GM21786 (cell line): ENCODE data around the gene SLIT3.
"Not testable (repeated sequence)": the region's sequence is repeated elsewhere in the genome, so short reads cannot be mapped to it uniquely, and the experiment has no call there.

ENCODE experiments used
- ATAC-seq: cut with Tn5 transposase; IDR thresholded peaks from one replicate; pipeline ENCODE4 v1.9.1; 2021; ENCODE audit not compliant: unreplicated experiment

SLIT3 gene

DNA sequence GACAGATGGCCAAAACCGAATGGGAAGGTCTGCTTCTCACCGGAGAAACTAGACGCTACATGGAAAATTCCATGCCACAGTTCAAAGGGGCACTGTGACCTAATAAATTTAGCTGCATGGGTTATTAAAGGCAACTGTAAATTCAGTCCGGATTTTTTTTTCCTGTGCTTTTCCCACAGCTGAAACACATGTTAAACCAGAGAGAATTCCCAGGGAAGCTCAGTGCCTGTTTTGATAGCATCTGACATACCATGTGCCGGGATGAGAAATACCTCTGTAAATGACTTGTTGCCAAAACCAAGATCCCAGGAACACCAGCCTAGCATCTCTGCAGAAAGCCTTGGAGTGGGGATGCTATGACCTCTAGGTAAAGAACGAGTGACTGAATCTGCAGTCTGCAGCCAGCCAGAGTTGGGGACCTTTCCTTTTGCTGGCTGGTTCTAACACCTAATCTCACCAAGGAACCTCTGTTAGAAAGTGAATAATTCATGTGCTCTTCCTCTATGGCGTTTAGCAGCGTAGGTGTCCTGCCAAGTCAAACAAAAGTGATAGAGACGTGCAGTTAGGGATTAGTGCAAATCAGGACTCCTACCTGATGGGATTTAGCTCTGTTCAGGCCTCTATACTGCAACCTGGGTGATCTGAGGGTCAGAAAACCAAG, 77.9 kb downstream of the SLIT3 start:
- no peak for ATAC-seq

GRCh38 chr5:169221519-169221918, 79.4 kb downstream of the SLIT3 start:
- no peak for ATAC-seq

GRCh38 chr5:169219961-169220360, 81.0 kb downstream of the SLIT3 start:
- ATAC-seq: no peak

GRCh38 chr5:169219351-169219750, 81.6 kb downstream of the SLIT3 start:
- no peak for ATAC-seq

DNA sequence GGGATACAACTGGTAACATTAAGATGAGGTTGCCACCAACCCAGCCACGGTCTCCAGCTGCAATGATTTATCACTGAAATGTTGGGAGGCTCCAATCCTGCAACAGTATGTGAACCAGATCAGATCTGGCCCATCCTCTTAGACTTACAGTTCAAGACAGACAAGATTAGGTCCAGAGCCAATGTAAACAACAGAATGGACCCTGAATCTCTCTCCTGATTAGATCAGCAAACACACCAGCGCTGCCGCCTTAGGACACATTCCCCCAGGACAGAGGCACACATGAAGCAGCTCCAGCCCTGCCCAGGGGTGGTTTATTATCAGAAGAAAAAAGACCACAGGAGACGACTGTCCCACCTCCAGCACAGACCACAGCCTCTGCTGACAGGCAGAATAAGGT, 82.1 kb downstream of the SLIT3 start:
- no peak for ATAC-seq

DNA sequence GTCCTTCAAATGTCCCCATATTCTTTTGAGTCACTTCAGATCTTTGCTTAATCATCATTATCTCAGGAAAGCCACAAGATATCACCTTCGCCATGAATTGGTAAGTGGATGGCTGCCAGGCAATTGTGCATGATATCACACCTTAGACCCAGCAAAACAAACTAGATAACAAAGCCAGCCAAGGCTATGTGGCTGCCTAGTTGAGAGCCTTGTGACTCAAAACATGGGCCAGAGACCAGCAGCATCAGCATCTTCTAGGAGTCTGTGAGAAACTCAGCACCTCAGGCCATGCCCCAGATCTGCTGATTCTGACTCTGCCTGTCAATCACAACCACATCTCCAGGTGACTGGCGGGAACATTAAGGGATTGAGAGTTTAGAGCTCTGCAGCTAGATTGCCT, 82.8 kb downstream of the SLIT3 start:
- no peak for ATAC-seq

DNA sequence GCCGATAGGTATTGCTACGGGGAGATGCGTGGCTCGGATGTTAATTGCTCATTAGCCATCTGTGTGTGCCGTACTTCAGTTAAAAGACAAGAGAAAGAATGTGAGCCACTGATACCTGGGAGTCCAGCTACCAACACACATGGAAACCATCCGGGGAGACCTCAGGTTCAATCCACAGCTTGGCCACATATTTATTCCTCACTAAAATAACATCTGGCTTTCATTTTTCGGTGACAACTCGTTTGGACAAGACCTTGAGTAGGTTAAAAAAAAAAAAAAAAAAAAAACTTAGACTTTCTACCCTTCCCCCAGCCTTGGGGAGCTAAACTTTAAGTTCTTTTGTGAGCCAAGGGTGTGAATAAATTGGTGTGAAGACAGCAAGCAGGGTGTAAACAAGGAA, 84.1 kb downstream of the SLIT3 start:
- no peak for ATAC-seq

DNA sequence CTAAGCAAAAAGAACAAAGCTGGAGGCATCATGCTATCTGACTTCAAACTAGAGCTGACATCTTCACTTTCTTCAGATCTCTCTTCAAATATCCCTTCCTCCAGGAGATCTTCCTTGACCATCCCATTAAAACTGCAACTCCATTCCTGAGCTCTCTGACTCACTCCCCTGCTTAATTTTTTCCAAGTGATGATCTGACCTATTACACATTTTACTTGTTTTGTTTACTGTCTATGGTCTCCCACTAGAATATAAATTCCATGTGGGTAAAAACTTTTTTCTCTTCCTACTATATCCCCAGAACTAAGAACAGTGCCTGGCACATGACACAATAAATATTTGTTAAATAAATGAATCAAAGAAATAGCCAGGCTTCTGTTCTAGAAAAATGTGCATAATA, 87.5 kb downstream of the SLIT3 start:
- no peak for ATAC-seq

- not testable (repeated sequence) for ATAC-seq
Measured at GRCh38 chr5:169211761-169212160, 89.2 kb downstream of the SLIT3 start.

GRCh38 chr5:169204788-169205400, 96.0 kb downstream of the SLIT3 start:
- no peak for ATAC-seq

GRCh38 chr5:169202969-169203368, 98.0 kb downstream of the SLIT3 start:
- no peak for ATAC-seq

GRCh38 chr5:169201597-169201996, 99.3 kb downstream of the SLIT3 start:
- no peak for ATAC-seq

GRCh38 chr5:169200125-169200778, 100.7 kb downstream of the SLIT3 start:
- no peak for ATAC-seq

DNA sequence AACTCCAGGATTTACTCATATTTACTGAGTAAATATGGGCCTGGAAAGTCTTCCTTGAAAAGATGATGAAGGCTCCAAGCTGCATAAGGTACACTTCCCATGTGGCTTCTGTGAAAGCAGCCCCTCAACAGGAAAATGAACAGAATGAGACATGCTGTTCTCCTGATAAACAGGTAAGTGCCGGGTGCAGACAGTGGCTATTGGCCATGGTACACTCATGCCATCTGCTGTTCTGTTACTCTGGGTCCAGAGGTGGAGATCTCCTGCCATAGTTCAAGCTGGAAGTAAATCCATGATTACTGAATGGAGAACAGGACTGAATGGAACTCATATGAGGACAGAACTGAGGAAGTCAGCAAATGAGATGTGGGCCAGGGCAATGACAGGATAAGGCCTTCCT, 103.6 kb downstream of the SLIT3 start:
- ATAC-seq: no peak

GRCh38 chr5:169196059-169196458, 104.9 kb downstream of the SLIT3 start:
- no peak for ATAC-seq

- ATAC-seq: no peak
Measured at GRCh38 chr5:169195601-169196000, 105.3 kb downstream of the SLIT3 start.

- ATAC-seq: no peak
Measured at GRCh38 chr5:169192536-169192935, 108.4 kb downstream of the SLIT3 start.

GRCh38 chr5:169190849-169191248, 110.1 kb downstream of the SLIT3 start:
- ATAC-seq: no peak

DNA sequence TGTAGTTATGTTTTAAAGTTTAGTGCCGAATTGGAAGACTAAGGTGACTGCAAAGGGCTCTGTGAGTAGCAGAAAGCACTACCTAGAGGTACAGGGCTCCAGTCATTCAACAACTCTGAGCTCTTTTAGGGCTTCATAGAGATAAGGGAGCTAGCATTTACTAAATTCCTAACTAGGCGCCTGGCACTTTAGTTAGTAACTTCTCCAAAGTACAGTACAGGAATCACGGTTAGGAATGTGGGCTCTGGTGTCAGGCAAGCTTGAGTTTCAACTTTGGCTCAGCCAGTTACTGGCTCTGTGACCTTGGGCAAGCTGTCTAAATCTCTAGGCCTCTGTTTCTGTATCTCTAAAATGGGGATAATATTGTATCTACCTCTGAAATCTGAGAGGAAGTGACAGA, 115.3 kb downstream of the SLIT3 start:
- ATAC-seq: no peak

DNA sequence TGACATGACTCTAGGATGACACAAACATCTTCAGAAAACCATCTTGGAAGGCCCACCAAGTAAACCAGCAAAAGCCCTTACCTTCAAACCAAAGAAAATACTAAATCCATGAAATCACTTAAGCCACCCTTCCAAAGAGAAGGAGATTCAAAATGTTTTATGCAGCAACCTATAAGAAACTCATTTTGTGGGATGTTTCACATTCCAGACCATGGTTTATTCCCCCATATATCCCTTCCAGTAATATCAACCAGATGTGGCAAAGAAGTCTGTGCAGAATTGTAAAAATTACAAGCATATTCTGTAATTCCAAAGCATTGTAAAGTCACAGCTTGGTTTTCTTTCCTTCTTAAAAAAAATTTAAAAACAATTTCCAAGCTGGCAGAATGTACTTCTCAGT, 117.4 kb downstream of the SLIT3 start:
- ATAC-seq: no peak

GRCh38 chr5:169182797-169183196, 118.1 kb downstream of the SLIT3 start:
- no peak for ATAC-seq

DNA sequence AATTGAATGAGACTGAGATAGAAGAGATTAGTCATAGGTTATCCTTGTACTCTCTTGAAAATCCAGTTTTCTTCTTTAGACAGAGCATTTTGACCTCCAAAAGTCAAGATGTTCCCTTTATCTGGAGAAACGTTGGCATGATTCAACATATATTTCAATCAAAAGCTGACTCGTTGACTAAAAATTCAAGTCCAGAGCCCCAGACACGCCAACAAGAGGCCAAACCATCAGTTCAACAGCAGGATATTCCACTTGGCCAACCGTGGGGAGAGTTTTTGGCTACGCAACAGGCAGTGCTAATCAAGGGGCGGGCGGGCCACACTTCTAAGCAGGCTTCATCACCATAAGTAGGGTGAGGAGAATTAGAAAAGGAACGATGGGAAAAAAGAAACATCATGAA, 119.1 kb downstream of the SLIT3 start:
- ATAC-seq: no peak

DNA sequence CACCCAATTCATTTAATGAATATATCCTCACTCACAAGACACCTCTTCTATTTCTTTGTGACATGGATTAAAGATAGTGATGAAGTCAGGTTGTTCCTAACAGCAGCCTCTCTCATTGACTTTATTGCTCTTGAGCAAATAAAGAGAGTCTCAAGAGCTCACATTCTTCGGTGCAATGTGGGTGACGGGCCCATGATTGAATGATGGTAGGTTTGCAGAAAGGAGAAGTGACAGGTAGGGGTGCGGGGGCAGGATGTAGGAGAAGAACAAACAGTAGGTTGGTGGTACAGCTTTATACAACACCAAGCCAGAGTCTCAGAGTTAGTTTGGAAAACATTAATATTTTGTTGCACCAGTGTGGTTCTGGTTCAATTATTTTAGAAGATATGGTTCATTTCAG, 122.2 kb downstream of the SLIT3 start:
- ATAC-seq: no peak
